ENCODE measurements around the gene TMEM80.

DNA sequence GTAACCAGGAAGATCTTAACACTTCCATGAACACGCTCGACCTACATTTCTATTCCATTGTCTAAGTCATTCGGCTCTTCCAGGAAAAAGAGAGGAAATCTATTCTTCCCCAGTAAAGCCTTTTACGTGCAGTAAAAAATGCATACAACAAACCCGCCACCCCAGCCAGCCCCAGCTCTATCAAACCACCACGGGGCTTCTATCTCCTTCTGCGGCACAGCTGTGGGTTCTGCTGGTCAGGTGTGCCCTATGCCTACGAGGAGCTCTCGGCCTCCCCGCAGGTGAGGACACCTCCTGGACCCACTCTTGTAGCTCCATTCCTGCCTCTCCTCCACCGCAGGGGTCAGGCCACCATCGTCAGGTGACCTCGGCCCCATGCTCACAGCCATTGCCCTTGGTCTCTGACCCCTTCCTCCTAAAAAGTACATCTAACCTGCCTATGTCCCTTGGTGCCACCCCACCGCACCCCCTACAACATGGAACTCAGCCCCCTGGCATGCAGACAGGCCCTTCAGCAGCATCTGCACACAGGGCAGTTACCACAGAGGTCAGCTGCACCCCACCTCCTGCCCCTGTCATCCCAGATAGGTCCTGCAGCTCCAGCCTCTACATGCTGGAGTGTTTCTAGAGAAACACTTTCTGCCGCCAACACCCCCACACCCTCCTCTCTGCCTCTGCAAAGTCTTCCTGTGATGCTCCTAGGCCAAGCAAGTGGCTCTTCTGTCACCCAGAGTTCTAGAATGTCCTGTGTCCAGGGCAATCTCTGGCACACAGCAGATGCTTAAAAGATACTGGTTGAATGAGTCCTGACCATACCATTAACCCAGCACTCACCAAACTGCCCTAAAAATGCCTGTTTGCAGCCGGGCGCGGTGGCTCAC, 3.7 kb upstream of the TMEM80 start:
- TF ChIP-seq CTCF (IDR thresholded peaks at IDR 0.05) (no peak), POLR2A (IDR thresholded peaks at IDR 0.05) (no peak)
